G401.6 (cell line): Measurements from ENCODE around the gene PPP1CA.

Experiments
- FAIRE-seq: peaks from 2 replicates; lab custom pipeline; 2012; peaks lifted over from hg19 to GRCh38; lab: Jason Lieb, UNC

PPP1CA gene

DNA sequence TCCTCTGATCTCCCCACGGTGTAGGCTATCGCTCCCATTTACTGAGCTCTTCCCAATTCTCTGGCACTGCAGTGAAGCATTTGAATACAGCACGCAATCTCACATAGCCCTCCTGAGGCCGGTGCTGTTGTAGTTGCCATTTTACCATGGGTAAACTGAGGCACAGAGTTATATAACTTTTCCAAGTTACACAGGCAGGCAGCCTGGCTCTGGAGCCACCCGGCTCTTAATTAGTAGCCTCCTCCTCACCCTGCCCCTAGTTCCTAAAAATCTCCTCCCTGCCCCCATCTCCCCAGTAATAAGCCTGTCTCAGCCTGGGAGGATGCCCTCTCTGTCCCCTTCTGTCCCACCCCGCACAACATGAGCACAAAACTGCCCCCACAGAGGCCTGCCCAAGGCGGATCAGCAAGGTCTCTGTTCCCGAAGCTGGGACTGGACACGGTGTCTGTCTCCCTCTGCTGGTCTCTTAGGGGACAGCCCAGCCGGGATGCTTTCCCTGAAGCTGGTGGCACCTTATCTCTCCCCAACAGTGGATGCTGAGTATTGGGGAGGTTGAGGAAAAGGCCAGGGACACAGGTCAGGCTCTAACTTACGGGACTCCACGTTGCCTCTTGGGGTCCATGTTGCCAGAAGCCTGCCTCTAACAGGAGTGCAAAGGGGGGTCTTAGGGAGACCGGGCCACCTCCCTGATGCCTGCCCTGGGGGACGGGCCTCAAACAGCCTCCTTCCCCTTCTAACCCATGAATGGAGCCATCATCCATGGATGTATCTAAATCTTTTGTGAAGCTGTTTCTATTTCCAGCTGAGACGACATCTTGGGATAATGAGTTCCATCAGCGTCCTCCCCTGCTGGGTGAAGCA, 19.2 kb downstream of the PPP1CA start:
- FAIRE-seq: no peak

GRCh38 chr11:67381244-67381972, 20.2 kb downstream of the PPP1CA start:
- FAIRE-seq: no peak

- FAIRE-seq: no peak
Measured at GRCh38 chr11:67379061-67380058, 22.3 kb downstream of the PPP1CA start.

- FAIRE-seq: no peak
Measured at GRCh38 chr11:67378544-67378943, 23.1 kb downstream of the PPP1CA start.

DNA sequence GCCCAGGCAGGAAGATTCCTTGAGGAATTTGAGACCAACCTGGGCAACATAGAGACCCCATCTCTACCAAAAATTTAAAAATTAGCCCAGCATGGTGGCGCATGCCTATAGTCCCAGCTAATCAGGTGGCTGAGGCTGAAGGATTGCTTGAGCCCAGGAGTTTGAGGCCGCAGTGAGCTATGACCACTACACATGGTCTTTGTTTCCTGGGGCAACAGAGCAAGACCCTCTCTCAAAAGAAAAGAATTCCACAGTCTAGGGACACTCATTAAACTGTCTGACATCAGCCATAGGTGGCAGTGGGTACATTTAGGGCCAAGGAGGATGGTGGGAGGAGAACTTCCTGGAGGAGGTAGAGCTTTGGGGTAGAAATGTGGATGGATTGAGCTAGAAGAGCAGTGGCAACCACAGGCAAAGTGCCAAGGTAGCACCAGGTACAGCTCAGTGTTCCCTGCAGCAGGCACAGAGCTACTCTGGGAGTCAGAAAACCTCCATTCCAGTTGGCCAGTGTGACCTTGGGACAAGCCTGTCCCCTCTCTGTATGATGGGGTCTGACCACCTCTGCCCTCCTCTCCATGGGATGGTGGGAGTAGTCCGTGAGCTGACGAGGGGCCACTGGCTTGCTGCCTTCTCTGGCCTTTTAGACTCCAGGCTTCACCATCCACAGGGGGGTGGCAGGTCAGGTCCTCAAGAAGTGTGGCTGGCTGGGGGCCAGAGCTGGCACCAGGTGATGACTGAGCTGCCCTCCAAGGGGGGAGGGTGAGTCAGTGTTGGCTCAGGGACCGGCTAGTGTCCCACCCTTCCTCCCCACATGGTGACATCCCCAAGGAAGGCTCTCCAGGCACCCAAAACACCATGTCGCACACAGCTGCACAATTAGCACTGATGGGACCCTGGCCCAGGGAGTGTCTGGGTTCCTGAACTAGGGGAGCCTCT, 24.5 kb downstream of the PPP1CA start:
- no peak for FAIRE-seq

DNA sequence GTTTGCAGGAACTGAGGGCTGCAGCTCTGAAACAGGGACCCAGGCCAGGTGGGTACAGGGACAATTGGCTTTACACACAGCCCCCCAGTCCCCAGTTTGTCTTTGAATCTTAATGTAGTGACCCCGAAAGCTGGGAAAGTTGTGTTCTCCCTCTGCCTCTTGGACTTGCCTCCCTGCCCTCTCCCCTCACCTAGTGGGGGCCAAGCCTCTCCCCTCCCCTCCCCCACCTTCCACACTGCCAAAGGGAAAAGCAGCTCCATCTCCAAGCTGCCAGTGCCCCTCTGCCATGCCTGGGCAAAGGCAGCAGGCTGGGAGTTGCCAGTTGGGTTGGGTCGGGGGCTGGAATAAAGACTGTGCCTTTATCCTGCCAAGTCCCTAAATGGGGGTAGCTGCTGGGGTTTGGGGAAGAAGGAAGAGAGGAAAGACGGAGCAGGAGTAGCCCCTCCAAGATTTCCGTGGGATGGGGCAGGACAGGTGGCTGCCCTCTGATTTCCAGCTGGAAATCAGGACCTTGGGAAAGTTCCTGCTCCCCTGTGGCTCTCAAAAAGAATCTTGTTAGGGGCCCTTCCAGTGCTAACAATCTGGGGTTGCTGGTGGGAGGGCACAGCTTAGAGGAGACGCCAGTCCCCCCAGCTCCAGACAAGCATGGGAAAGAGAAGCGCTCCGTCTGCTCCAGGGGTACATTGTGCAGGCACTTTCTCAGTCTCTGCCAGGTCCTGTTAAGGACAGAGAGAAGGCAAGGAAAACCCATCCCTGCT, 25.4 kb downstream of the PPP1CA start:
- no peak for FAIRE-seq

DNA sequence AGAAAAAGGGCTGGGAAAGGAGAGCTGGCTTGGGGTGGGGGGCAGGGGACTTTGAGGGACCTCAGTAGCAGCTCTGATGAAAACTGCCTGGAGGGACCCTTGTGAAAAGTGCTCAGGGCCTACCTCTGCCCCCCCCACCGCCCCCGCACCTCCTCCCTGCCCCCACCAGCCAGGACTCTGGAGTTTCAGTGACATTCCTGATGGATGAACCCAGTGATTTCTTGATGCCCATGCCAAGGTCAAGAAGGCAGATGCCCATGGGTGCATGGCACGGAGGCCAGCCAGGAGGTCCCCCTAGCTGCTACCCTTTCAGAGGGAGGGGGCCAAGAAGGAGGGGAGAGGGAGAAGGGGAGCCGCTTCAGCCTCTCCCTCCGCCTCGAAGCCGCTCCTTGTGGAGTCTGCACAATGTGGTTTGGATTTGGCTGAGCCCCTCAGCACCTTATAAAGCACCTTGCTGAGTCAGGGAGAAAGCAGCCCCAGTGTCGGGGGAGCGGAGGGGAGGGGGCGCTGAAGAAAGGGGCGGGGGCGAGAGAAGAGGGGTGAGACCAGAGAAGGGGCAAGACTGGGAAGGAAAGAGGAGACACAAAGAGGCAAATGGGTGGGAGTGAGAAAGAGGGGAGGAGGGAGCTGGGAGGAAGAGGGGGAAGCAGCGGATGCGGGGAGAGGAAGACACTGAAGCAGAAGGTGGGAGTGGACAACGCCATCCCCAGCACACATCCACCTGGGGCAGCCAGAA, 26.2 kb downstream of the PPP1CA start:
- no peak for FAIRE-seq

GRCh38 chr11:67374571-67375281, 26.9 kb downstream of the PPP1CA start:
- FAIRE-seq: peak; percentile 6

- peak; percentile 91 for FAIRE-seq
Measured at GRCh38 chr11:67373648-67374570, 27.7 kb downstream of the PPP1CA start.

DNA sequence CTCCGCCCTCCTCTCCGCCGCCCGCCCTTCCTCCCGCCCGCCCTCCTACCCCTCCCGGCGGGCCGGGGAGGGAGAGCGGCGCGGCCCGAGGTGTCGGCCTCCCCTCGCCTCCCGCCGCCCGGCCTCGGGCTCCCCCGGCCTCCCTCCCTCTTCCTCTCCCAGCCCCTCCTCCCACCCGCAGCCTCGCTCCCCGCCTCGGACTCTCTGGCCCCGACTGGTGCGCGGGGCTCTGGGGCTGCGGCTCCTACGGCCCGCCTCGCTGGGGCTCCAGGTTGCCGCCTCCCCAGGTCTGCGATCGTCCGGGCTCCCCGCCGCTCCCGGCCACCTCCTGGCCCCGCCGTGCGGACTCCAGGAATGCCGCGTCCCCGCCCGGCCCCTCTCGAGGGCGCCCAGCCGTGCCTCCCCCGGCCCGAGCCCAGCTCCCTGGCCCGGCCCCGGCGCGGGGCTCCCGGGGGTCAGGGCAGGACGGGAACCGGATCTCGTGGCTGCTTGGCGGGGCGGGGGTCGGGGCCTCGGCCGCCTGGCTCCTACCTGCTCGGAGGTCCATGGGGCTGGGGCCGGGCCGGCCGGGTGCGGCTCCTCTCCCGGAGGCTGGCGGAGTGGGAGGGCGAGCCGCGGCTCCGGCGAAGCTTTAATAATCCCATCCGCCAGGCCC, 28.5 kb downstream of the PPP1CA start, which contains the start of gene CLCF1:
CLCF1 (minus strand) TSS at position 606 of the 655 bp plus-strand sequence; CDS start at position 547, 59 bp downstream.
- FAIRE-seq: no peak

GRCh38 chr11:67372321-67372992, 29.2 kb downstream of the PPP1CA start:
- no peak for FAIRE-seq

DNA sequence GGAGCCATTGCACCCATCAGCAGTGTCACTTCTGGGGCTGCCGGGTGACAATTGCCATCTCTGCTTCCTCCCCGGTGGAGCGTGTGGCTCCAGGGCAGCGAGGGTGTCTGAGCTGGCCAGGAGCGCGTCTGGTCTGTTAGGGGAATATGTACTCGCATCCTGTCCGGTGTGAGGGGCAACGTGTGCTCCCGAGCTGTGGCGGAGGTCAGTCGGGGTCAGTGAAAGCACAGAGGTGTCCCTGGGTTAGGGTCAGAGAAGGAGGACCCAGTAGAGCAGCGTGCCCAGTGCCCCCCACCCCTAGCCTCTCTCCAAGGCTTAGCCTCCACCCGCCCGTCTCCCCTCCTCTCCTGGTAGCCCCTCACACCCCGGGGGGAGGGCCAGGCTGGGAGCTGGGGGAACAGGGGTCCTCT, 29.7 kb downstream of the PPP1CA start:
- no peak for FAIRE-seq

DNA sequence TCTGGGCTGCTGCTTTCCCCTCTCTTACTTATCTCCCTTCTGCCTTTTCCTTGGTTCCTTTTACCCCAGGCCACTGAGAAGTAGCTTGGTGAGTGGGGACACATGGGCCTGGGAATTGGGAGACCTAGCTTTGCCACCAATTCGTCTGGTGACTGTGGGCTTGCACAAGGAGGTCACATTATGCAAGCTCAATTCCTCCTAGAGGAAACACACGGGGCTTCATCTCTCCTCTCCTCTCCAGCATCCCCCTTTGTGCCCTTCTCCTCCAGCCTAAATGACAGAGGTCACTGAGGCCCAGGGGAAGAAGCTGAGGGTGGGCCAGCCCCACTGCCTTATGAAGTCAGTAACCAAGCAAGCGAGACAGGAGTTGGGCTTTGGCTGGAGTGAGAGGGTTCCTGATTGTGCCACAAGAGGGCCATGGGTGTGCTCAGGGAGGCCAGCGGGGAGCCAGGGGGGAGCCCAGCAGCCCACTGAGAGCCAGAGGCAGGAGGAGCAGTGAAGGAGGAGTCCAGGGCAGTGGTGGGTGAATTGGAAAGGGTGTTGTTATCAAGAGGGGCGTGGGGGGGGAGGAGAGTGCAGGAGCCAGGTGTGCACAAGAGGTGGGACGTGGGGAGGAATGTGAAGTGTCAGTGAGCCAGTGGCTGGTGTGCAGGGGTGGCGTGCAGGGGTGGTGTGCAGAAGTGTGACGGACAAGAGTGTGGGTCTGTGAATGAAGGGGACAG, 30.3 kb downstream of the PPP1CA start:
- no peak for FAIRE-seq

GRCh38 chr11:67370351-67371076, 31.1 kb downstream of the PPP1CA start:
- no peak for FAIRE-seq

DNA sequence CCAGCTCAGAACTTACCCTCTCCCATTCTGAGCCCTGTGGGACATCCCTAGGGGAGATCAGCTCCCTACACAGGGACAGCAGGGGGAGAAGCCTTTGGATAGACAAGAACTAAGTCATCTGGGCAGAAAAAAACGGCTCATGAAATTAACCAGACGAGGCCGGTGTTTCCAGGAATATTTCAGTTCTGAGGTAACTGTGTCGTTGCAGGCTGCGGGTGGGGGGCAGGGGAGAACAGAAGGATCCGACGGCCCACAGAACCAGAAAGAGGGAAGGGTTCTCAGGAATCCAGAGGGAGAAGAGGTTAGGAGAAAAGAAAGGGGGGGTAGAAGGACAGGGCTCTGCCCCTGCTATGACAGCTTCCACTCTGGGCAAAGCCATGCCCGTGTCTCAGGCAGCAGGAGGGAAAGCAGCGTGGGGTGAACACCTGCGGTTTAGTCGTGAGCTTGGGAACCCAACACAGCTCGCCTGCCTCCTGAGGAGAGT, 31.8 kb downstream of the PPP1CA start:
- no peak for FAIRE-seq
